ENCODE results near the gene TXNIP. TPM values are rescaled to one million over a fixed set of nuclear protein-coding genes. Genes with fewer than 3 reads are reported as not detected.

Gene TXNIP
- 1,858 TPM for total RNA-seq

DNA sequence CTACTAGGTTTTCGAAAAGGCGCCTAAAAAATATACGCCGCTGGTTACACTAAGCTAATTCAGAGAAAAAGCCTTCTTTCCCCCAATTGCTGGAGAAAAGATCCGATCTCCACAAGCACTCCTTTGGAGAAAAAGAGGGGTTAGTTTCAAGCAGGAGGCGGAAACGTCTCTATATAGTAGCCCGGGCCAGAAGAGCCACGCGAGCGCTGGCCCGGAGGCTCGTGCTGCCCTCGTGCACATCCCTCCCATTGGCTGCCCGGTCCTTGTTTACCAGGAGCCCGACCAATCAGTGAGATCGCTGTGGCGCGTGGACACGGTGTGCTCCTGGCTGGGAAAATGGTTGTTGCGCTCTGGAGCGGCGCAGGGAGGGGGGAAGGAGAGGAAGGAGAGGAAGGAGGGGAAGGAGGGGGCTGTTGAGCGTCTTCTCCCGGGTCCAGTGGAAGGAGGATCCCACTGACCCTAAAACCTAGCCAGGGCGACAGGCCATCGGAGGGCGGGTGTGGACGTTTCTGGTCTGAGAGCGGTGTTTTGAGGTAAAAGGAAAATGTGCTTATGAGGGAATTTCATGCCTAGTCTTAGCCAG lies at the start of gene TXNIP:
Gene TXNIP (minus strand): TSS at position 147 of the 583 bp plus-strand sequence. CDS start 313 bp downstream, outside the sequence.
- intact Hi-C loops (cut with DNase I), result loop anchor here (2.0 to 5.0 kb wide), 2 partner anchors 18 to 41 kb away; no protein-coding TSS in a partner anchor
- Histone ChIP-seq H3K4me3 (peak within 1 kb of the TSS; percentile 83 to 89), H3K27me3 (no peaks in the 10 kb centered on the region), H3K9me3 (no peaks in the 10 kb centered on the region), H3K4me1 (peaks cover 63% of the 10 kb centered on the region), H3K27ac (peak within 1 kb of the TSS; percentile 96), H3K36me3 (peaks cover 19 to 40% of the 10 kb centered on the region in 2 donors)
- no peak for TF ChIP-seq CTCF (IDR thresholded peaks at IDR 0.05)
- TF ChIP-seq POLR2AphosphoS5 (IDR thresholded peaks at IDR 0.05; ENCODE audit: insufficient read depth in 1 of 2, low read depth in 1 of 2), result peak; percentile 99 to 100
- TF ChIP-seq POLR2A (IDR thresholded peaks at IDR 0.05), result peak in 1 of 2 donors; percentile 94
- DNase-seq (ENCODE audit: extremely low spot score in 2 of 2), result peak; percentile 99 to 100

- Histone ChIP-seq H3K27me3 (no peaks in the 10 kb centered on the region), H3K4me1 (peaks cover 10% of the 10 kb centered on the region), H3K27ac (peak overlapping the region; percentile 92), H3K9me3 (no peaks in the 10 kb centered on the region), H3K4me3 (peak overlapping the region in 1 of 2 donors; percentile 68), H3K36me3 (no peaks in the 10 kb centered on the region)
- no peak for DNase-seq (ENCODE audit: extremely low spot score in 2 of 2)
- intact Hi-C loops (cut with DNase I), result loop anchor here (5.0 kb wide), 1 partner anchor 43 kb away; the partner anchor contains the start of gene TXNIP
- no peak for TF ChIP-seq CTCF (IDR thresholded peaks at IDR 0.05)
- TF ChIP-seq POLR2AphosphoS5 (IDR thresholded peaks at IDR 0.05; ENCODE audit: insufficient read depth in 1 of 2, low read depth in 1 of 2), result no peak
- TF ChIP-seq POLR2A (IDR thresholded peaks at IDR 0.05), result no peak
These were observed 43.4 kb upstream of the TXNIP start for GRCh38 chr1:146039844-146040194.

GRCh38 chr1:146036965-146037646 lies 40.7 kb upstream of the TXNIP start:
- Histone ChIP-seq H3K27me3 (no peaks in the 10 kb centered on the region), H3K4me1 (peaks cover 10% of the 10 kb centered on the region), H3K27ac (peak overlapping the region; percentile 92), H3K36me3 (no peaks in the 10 kb centered on the region), H3K9me3 (no peaks in the 10 kb centered on the region), H3K4me3 (peak overlapping the region; percentile 68 to 69)
- intact Hi-C loops (cut with DNase I), result loop anchor here (5.0 kb wide), 1 partner anchor 40 kb away; the partner anchor contains the start of gene TXNIP
- DNase-seq (ENCODE audit: extremely low spot score in 2 of 2), result no peak
- TF ChIP-seq POLR2A (IDR thresholded peaks at IDR 0.05) (no peak), CTCF (IDR thresholded peaks at IDR 0.05) (no peak), POLR2AphosphoS5 (IDR thresholded peaks at IDR 0.05; ENCODE audit: insufficient read depth in 1 of 2, low read depth in 1 of 2) (peak in 1 of 2 donors; percentile 88)

- intact Hi-C loops (cut with DNase I), result loop anchor here (5.0 kb wide), 1 partner anchor 39 kb away; the partner anchor contains the start of gene TXNIP
- Histone ChIP-seq H3K27me3 (no peaks in the 10 kb centered on the region), H3K4me1 (peaks cover 10% of the 10 kb centered on the region), H3K27ac (peak overlapping the region; percentile 92), H3K4me3 (peak overlapping the region; percentile 68 to 69), H3K36me3 (no peaks in the 10 kb centered on the region), H3K9me3 (no peaks in the 10 kb centered on the region)
- no peak for DNase-seq (ENCODE audit: extremely low spot score in 2 of 2)
- TF ChIP-seq POLR2AphosphoS5 (IDR thresholded peaks at IDR 0.05; ENCODE audit: insufficient read depth in 1 of 2, low read depth in 1 of 2) (no peak), CTCF (IDR thresholded peaks at IDR 0.05) (no peak), POLR2A (IDR thresholded peaks at IDR 0.05) (no peak)
These were observed 40.0 kb upstream of the TXNIP start for GRCh38 chr1:146036241-146036964.

All from vagina (tissue), 2 donors.